Ishikawa (cell line): Measurements from ENCODE around the gene F13A1.

ENCODE experiments used
- MAX ChIP-seq: IDR thresholded peaks from 2 replicates; pipeline ENCODE4 v1.6.1; 2012
- REST ChIP-seq: IDR thresholded peaks from 2 replicates; pipeline ENCODE4 v1.6.1; 2012; ENCODE audit warnings: low read depth, mild to moderate bottlenecking

GRCh38 chr6:6256886-6257285 is 63.6 kb downstream of the F13A1 start:
- no peak for TF ChIP-seq MAX
- TF ChIP-seq REST = no peak
